Muscle of back (tissue), 11 donors: ENCODE measurements around the gene CACNA1B. TPM values are rescaled to one million over a fixed set of nuclear protein-coding genes. Genes with fewer than 3 reads are reported as not detected.
"Not testable (repeated sequence)": the region's sequence is repeated elsewhere in the genome, so short reads cannot be mapped to it uniquely, and the experiment has no call there.

Experiments used
- DNase-seq, 3 donors: peaks; one replicate each; pipeline versions ENCODE4 v3.0.0 to v3.0.0-alpha.2; 2013
- polyA plus RNA-seq, 10 donors: library from polyadenylated mRNA; unstranded; fragments of 120-200 nt; gene quantifications; one replicate each; pipeline ENCODE4 v1.2.1, GENCODE V29; 2013; ENCODE audit not compliant: insufficient read length in 10 of 10

The CACNA1B gene
- polyA plus RNA-seq, 10 donors: 0.28 to 0.88 (median 0.47) TPM

DNA sequence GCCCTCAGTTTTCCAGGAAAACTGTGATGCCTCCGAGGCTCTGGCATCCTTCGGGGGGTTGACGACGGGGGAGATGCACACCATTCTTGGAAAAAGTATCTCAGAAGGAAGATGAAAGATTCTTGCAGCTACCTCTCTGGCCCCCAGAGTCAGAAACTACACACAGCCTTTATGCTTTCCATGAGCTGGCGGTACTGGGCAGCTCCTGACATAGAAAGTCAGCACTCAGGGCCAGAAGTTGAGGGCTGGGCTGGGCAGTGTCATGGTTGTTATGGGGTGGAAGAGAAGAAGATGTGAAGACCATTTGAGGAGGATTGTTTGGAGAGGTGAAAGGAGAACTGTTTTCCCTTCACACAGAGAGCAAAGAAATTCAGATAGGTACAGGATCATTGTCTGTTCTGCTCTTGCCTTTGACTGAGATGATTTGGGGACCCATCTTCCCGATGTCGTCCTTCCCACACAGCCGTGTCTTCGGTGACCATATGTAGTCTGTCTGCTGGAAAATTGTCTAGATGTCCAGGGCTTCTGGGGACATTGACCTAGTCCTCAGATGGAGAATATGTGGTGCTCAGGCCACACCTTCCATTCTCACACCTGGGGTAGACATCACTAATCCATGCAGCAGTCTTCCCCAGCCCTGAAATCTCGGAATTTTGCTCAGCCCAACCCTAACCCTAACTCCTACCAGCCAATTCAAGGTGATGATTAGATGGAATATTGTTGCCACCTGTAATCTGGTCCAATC lies 237.1 kb downstream of the CACNA1B start:
- DNase-seq: no peak

GRCh38 chr9:138115506-138115905 lies 237.9 kb downstream of the CACNA1B start:
- DNase-seq: no peak

- no peak for DNase-seq
Measured at GRCh38 chr9:138116521-138116920, 238.9 kb downstream of the CACNA1B start.

GRCh38 chr9:138117101-138117750 lies 239.6 kb downstream of the CACNA1B start:
- no peak for DNase-seq

GRCh38 chr9:138117836-138118235 lies 240.3 kb downstream of the CACNA1B start:
- no peak for DNase-seq

GRCh38 chr9:138118601-138119071 lies 241.1 kb downstream of the CACNA1B start:
- DNase-seq: no peak

- no peak for DNase-seq
Measured at GRCh38 chr9:138119202-138120027, 241.8 kb downstream of the CACNA1B start.

GRCh38 chr9:138120072-138120471 lies 242.5 kb downstream of the CACNA1B start:
- DNase-seq: no peak

DNA sequence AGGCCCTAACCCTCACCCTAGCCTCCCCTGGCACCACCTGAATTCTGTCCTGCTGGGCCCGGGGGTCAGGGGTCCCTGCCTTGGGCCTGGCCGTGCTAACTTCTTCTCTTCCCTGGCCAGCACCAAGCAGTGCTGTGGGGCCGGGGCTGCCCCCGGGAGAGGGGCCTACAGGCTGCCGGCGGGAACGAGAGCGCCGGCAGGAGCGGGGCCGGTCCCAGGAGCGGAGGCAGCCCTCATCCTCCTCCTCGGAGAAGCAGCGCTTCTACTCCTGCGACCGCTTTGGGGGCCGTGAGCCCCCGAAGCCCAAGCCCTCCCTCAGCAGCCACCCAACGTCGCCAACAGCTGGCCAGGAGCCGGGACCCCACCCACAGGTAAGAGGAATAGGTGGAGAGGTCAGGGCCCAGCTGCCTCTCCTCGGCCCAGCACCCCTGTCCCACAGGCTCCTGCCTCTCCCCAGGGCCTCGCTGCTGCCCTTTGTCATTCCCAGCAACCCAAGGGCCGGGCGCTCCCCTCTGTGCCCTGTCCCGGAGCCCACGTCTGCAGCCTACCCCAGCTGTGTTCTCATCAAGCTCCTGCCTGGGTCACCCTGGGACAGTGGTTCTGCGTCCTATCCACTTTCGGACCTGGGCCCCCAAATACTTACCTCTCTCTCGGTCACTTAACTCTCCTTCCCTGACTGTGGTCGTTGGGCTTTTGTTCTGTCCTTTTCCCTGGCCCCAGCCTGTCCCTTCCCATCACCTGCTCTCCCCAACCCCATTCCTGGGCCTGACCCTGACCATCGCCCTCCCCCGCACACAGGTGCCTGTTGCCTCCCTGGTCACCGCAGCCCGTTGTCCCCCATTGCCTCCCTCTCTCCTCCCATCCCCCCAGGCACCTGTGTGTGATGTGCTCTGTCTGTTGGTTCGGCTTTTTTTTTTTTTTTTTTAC lies 243.2 kb downstream of the CACNA1B start:
- no peak for DNase-seq

DNA sequence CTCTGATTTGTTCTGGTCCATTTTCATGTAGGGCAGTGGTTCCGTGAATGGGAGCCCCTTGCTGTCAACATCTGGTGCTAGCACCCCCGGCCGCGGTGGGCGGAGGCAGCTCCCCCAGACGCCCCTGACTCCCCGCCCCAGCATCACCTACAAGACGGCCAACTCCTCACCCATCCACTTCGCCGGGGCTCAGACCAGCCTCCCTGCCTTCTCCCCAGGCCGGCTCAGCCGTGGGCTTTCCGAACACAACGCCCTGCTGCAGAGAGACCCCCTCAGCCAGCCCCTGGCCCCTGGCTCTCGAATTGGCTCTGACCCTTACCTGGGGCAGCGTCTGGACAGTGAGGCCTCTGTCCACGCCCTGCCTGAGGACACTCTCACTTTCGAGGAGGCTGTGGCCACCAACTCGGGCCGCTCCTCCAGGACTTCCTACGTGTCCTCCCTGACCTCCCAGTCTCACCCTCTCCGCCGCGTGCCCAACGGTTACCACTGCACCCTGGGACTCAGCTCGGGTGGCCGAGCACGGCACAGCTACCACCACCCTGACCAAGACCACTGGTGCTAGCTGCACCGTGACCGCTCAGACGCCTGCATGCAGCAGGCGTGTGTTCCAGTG lies 244.0 kb downstream of the CACNA1B start:
- no peak for DNase-seq

DNA sequence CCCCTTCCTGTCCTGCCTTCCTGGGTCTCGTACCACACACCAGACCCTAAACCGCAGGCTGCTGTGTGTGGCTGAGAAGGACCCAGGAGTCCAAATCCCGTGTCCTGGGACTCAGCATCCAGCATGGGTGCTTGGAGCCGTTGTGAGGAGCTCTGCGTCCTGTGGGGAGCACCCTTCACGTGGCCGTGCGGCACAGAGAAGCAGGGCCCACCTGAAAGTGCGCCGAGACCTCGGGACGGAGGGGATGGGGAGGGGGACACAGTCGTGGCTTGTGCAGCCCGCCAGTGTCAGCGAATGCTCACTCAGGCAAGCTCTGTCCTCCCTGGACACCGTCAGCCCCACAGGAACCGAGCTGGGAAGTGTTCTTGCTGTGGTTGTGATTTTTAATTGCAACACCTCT lies 244.6 kb downstream of the CACNA1B start:
- DNase-seq: no peak

DNA sequence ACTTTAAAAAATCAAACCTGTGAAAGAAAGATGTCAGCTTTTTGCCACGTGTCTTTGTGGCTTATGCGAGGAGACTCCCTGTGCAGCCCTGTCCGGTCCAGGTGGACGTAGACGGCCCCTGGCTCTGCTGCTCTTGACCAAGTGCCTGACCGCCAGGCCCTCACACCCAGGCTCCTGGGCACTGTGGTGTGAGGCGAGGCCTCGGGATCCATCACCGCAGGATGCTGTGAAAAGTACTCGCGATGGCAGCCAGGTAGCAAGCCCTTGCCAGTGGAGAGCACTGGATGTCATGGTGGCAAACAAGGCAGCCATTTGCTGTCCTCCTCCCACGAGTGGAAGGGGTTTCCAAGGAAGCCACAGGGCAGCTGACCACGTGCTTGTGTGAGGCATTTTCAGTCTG lies 245.1 kb downstream of the CACNA1B start:
- DNase-seq: no peak

GRCh38 chr9:138123086-138123485 lies 245.5 kb downstream of the CACNA1B start:
- no peak for DNase-seq

DNA sequence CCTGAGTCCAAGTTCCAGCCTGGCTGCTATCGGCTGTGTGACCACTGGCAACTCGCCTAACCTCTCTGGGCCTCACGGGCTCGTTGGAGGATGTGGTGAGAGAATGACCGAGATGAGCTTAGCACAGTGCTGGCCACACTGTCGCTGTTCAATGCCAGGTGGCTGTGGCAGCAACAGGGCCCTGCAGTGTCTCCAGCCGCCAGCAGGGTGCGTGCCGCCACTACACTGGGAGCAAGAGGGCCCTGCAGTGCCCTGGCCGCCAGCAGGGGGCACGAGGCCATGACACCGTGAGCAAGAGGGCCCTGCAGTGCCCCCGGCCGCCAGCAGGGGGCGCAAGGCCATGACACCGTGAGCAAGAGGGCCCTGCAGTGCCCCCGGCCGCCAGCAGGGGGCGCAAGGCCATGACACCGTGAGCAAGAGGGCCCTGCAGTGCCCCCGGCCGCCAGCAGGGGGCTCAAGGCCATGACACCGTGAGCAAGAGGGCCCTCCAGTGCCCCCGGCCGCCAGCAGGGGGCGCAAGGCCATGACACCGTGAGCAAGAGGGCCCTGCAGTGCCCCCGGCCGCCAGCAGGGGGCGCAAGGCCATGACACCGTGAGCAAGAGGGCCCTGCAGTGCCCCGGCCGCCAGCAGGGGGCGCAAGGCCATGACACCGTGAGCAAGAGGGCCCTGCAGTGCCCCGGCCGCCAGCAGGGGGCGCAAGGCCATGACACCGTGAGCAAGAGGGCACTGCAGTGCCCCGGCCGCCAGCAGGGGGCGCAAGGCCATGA lies 248.7 kb downstream of the CACNA1B start:
- DNase-seq: not testable (repeated sequence)

- DNase-seq: not testable (repeated sequence)
Measured at GRCh38 chr9:138126858-138127584, 249.4 kb downstream of the CACNA1B start.

GRCh38 chr9:138128027-138128426 lies 250.4 kb downstream of the CACNA1B start:
- DNase-seq: not testable (repeated sequence)

GRCh38 chr9:138129318-138129717 lies 251.7 kb downstream of the CACNA1B start:
- DNase-seq: not testable (repeated sequence)

GRCh38 chr9:138132946-138133705 lies 255.5 kb downstream of the CACNA1B start:
- not testable (repeated sequence) for DNase-seq
